WTC11 (cell line): ENCODE measurements around the gene STAP2. TPM values are rescaled to one million over a fixed set of nuclear protein-coding genes. Genes with fewer than 3 reads are reported as not detected.

Source experiments
- ATAC-seq: fragments of 200-7000 bp; cut with Tn5 transposase; 2 replicates; pipeline ENCODE4 v1.10.0; 2021; ENCODE audit warnings: mild to moderate bottlenecking, moderate library complexity
- CTCF ChIA-PET: fragments of 300-600 bp; sonication (Branson Sonifier 250); formaldehyde crosslinking; loops from one replicate; lab custom pipeline; 2021; ENCODE audit warnings: antibody characterized with exemption; lab: Charles Lee
- POLR2A ChIA-PET: fragments of 350-600 bp; sonication (Branson Sonifier 250); formaldehyde crosslinking; loops from one replicate; lab custom pipeline; 2021; ENCODE audit warnings: antibody characterized with exemption; lab: Charles Lee
- DNase-seq: peaks from one replicate; pipeline ENCODE4 v3.0.0; 2021; ENCODE audit warnings: low spot score
- H3K27ac Mint-ChIP-seq: 2 replicates; pipeline ENCODE4 v1.8.0; 2021; ENCODE audit warnings: mixed read lengths
- H3K27me3 Mint-ChIP-seq: 2 replicates; pipeline ENCODE4 v1.8.0; 2021; ENCODE audit warnings: low read depth, mild to moderate bottlenecking, moderate library complexity, mixed read lengths
- H3K36me3 Mint-ChIP-seq: 2 replicates; pipeline ENCODE4 v1.8.0; 2021; ENCODE audit warnings: mixed read lengths
- H3K4me1 Mint-ChIP-seq: 2 replicates; pipeline ENCODE4 v1.8.0; 2022; ENCODE audit warnings: mixed read lengths
- H3K4me3 Mint-ChIP-seq: 2 replicates; pipeline ENCODE4 v1.8.0; 2021; ENCODE audit warnings: mild to moderate bottlenecking, moderate library complexity, mixed read lengths
- H3K9me3 Mint-ChIP-seq: 2 replicates; pipeline ENCODE4 v1.8.0; 2021; ENCODE audit warnings: mixed read lengths
- ATF3 ChIP-seq: sonication (generic); formaldehyde crosslinking; conservative IDR thresholded peaks from 2 replicates; pipeline ENCODE4 v1.8.1; 2022; ENCODE audit warnings: mild to moderate bottlenecking, missing genetic modification reagents
- ATF6 ChIP-seq: sonication (generic); formaldehyde crosslinking; IDR thresholded peaks from 2 replicates; pipeline ENCODE4 v1.8.1; 2023; ENCODE audit warnings: mild to moderate bottlenecking, missing genetic modification reagents
- GABPB1 ChIP-seq: sonication (generic); formaldehyde crosslinking; IDR thresholded peaks from 2 replicates; pipeline ENCODE4 v1.8.1; 2023; ENCODE audit warnings: mild to moderate bottlenecking, missing genetic modification reagents
- GTF2I ChIP-seq: fragments of 250-450 bp; sonication (Bioruptor Pico); conservative IDR thresholded peaks from 2 replicates; pipeline ENCODE4 v1.4.0; 2021; ENCODE audit warnings: mild to moderate bottlenecking
- IRF1 ChIP-seq: sonication (generic); formaldehyde crosslinking; IDR thresholded peaks from 2 replicates; pipeline ENCODE4 v1.8.0; 2023; ENCODE audit warnings: missing genetic modification reagents
- NFATC4 ChIP-seq: fragments of 250-450 bp; sonication (Bioruptor Pico); IDR thresholded peaks from 2 replicates; pipeline ENCODE4 v1.9.0; 2021; ENCODE audit warnings: mild to moderate bottlenecking
- NFYB ChIP-seq: sonication (generic); formaldehyde crosslinking; conservative IDR thresholded peaks from 2 replicates; pipeline ENCODE4 v1.8.0; 2022; ENCODE audit warnings: low read depth, missing genetic modification reagents
- OVOL2 ChIP-seq: fragments of 250-450 bp; sonication (Bioruptor Pico); IDR thresholded peaks from 2 replicates; pipeline ENCODE4 v1.9.0; 2021; ENCODE audit warnings: mild to moderate bottlenecking, borderline replicate concordance
- TCF7 ChIP-seq: sonication (generic); formaldehyde crosslinking; IDR thresholded peaks from 2 replicates; pipeline ENCODE4 v1.8.0; 2022; ENCODE audit warnings: mild to moderate bottlenecking, low read depth, missing genetic modification reagents, moderate library complexity
- USF2 ChIP-seq: sonication (generic); formaldehyde crosslinking; IDR thresholded peaks from 2 replicates; pipeline ENCODE4 v1.8.1; 2023; ENCODE audit warnings: mild to moderate bottlenecking, missing genetic modification reagents, moderate library complexity
- ZNF138 ChIP-seq: sonication (generic); formaldehyde crosslinking; conservative IDR thresholded peaks from 2 replicates; pipeline ENCODE4 v1.8.1; 2022; ENCODE audit warnings: mild to moderate bottlenecking, moderate library complexity, missing genetic modification reagents
- ZNF219 ChIP-seq: sonication (generic); formaldehyde crosslinking; IDR thresholded peaks from 2 replicates; pipeline ENCODE4 v1.8.0; 2023; ENCODE audit warnings: missing genetic modification reagents, mild to moderate bottlenecking, borderline replicate concordance
- total RNA-seq: library from RNA; stranded (reverse); gene quantifications from 3 replicates; pipeline ENCODE4 v1.2.3, GENCODE V29; 2021

Gene STAP2
- total RNA-seq, 1 experiment from 2014 or later = 18.2 TPM

GRCh38 chr19:4316956-4317355 lies 21.7 kb downstream of the STAP2 start (continued):
- no peak for TF ChIP-seq USF2 (CRISPR knock-in tag)
- TF ChIP-seq ATF6 (CRISPR knock-in tag) = no peak
- TF ChIP-seq IRF1 (CRISPR knock-in tag) = no peak
- TF ChIP-seq NFYB (CRISPR knock-in tag) = no peak
- TF ChIP-seq GTF2I = no peak
- no peak for TF ChIP-seq NFATC4 (CRISPR knock-in tag)
- no peak for TF ChIP-seq TCF7
- TF ChIP-seq ZNF138 (CRISPR knock-in tag) = no peak
- no peak for TF ChIP-seq ZNF219 (CRISPR knock-in tag)
- TF ChIP-seq ATF3 (CRISPR knock-in tag) = no peak

- Mint-ChIP-seq H3K4me1 (no peaks in the 10 kb centered on the region), H3K27ac (no peak overlapping the region), H3K4me3 (no peak overlapping the region), H3K9me3 (peaks cover 11% of the 10 kb centered on the region), H3K27me3 (no peaks in the 10 kb centered on the region; the same call in 1 of the 2 replicates), H3K36me3 (peaks cover 53% of the 10 kb centered on the region)
- ATAC-seq (no peak), DNase-seq (no peak)
- ChIA-PET POLR2A (interaction anchor here (0.6 to 1.6 kb wide), 3 partner anchors 29 to 51 kb away, joined by 3 to 6 read pairs (median 3); no protein-coding TSS in a partner anchor), CTCF (interaction anchor here (0.6 to 1.7 kb wide), 2 partner anchors 47 to 550 kb away, joined by 3 read pairs; no protein-coding TSS in a partner anchor)
- no peak for TF ChIP-seq OVOL2 (CRISPR knock-in tag)
- TF ChIP-seq, all 79 proteins: peak for 0
Observed at GRCh38 chr19:4313847-4314490, 24.7 kb downstream of the STAP2 start.

GRCh38 chr19:4310247-4311121 lies 28.1 kb downstream of the STAP2 start:
- no peaks in the 10 kb centered on the region for H3K9me3 Mint-ChIP-seq
- CTCF ChIA-PET = interaction anchor here (0.6 to 1.0 kb wide), 3 partner anchors 33 to 102 kb away, joined by 3 to 9 read pairs (median 3); no protein-coding TSS in a partner anchor
- DNase-seq = peak; percentile 79

More at GRCh38 chr19:4310247-4311121, 28.1 kb downstream of the STAP2 start:
- peak; percentile 90 for ATAC-seq
- H3K27ac Mint-ChIP-seq = no peak overlapping the region
- TF ChIP-seq IRF1 (CRISPR knock-in tag) (no peak), GABPB1 (CRISPR knock-in tag) (peak; percentile 67)
- H3K27me3 Mint-ChIP-seq = no peaks in the 10 kb centered on the region
- H3K36me3 Mint-ChIP-seq = peaks cover 54% of the 10 kb centered on the region
- H3K4me3 Mint-ChIP-seq = no peak overlapping the region
- H3K4me1 Mint-ChIP-seq = no peaks in the 10 kb centered on the region
- POLR2A ChIA-PET = interaction anchor here (0.6 kb wide), 1 partner anchor 10 kb away, joined by 3 read pairs; no protein-coding TSS in a partner anchor
